Activated T-cell treated with anti-CD3 and anti-CD28 coated beads, Interleukin-2, amount 50 U/mL, for 1 hour (primary cell): ENCODE data around the gene SLC25A21.
"Not testable (repeated sequence)": the region's sequence is repeated elsewhere in the genome, so short reads cannot be mapped to it uniquely, and the experiment has no call there.

ENCODE experiments used
- DNase-seq: peaks from one replicate; pipeline ENCODE4 v3.0.0-alpha.2; 2020

Gene SLC25A21

DNA sequence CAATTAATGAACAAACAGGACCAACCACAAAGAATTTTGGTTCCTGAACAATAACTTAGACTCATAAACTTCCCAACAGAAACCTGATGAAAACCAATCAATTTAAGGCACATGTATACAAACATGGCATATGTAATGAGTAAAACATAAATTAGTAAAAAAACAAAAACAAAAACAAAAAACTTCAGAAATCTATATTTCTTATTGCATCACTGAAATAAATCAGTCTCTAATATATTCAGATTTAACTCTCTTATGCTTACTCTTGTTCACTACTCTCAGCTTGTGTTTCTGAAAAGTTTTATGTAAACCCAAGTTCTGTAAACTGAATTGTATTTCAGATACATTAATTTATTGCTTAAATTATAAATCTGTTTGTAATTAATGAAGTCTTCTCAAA, 233.7 kb downstream of the SLC25A21 start:
- DNase-seq: no peak

GRCh38 chr14:36935976-36936678, 236.3 kb downstream of the SLC25A21 start:
- no peak for DNase-seq

GRCh38 chr14:36934304-36934703, 238.1 kb downstream of the SLC25A21 start:
- no peak for DNase-seq

DNA sequence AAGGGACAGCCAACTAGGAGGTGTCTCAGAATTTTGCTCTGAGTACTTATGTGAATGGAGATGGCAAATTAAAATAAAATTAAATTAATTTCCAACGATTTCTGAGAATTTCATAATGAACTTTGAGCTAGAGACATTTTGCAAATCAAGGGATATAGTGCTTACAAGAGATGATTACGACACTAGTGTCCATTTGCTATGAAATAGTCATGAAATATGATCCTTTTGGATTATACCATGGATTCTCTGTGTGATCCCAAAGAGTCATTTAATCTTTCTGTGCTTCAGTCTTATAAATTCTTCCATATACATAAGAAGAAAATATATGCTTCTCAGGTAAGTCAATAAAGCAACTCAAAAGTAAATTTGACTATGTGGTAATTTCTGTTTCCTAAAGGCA, 240.6 kb downstream of the SLC25A21 start:
- DNase-seq: no peak

DNA sequence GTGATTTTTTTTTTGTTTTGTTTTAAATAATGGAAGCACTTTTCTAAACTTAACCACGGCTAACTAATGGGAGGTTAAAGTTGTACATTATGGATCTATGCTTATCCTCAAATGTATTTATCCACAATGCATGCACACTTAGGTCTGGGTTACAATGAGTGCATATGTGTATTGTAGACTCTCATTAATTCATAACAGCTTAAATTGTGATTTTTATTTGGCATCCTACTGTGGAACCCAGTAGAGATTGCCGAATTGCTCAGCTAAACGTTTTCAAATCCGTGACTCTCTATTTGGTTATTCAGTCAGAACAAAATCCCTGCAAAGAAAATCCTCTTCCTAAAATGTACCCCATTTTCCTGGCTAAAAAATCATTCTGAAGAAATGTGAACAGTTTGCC, 244.0 kb downstream of the SLC25A21 start:
- no peak for DNase-seq

GRCh38 chr14:36925094-36925493, 247.3 kb downstream of the SLC25A21 start:
- DNase-seq: no peak

GRCh38 chr14:36916668-36917067, 255.7 kb downstream of the SLC25A21 start:
- no peak for DNase-seq

DNA sequence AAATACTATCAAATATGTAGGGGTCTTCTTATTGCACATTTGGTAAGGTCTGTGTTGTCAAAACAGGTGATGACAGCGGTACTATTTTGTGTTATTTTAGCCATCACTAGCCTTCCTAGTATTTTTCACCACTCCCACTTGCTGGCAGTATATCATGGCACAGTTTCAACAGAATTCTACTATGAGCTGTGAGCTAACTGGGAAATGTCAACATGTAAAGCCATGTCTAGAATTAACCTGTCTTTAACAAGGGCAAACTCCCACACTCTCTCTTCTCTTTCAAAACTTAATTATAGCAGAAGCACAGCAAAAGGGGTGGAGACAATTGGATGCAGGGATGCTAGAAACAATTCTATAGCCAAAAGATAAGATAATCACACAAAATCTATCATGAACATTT, 257.3 kb downstream of the SLC25A21 start:
- DNase-seq: no peak

GRCh38 chr14:36910578-36910977, 261.8 kb downstream of the SLC25A21 start:
- no peak for DNase-seq

DNA sequence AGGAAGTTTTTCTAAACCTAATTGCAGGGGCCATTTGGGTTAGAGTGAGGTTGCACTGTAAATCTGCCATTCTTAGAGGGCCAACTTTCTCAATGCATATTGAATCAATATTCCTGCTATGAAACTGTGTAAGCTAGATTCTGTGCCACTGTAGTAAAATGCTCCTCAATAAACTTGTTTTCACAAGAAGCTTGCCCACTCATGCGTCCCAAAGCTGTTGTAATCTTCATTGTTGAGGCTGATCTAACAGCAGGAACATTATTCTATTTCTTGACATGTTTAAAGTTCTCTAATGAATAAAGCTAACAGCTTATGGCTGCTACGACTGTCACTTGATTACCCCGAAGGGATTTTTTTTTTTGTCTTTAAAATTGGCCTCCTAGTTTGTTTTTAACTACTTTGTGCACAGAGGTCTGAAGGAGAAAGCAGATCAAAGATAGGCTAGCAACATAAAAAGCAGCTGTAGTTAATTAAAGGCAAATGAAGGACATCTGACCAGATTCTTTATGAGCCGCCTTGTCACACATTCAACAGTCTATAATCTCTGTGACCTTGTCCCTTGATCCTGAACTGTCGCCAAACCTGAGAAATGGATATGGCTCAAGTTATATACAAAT, 267.0 kb downstream of the SLC25A21 start:
- DNase-seq: no peak

- no peak for DNase-seq
Observed at GRCh38 chr14:36901861-36902260, 270.5 kb downstream of the SLC25A21 start.

DNA sequence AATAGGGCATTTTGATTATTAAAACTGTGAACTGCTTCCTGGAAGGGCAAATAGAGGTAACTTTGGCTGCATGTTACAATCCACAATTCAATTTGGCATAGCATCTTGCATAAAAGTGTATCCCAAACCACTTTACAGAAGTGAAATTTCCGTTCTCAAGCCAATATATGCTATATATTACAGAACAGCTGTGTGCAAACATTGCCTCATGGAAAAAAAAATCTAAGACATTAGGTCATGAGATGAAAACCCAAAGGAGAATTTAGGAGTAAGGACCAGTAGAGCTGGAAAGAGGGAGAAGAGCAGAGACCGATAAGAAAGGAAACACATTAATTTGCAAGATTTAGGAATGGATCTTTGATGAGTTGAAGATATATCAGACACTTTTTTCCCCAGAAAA, 271.6 kb downstream of the SLC25A21 start:
- DNase-seq: no peak

DNA sequence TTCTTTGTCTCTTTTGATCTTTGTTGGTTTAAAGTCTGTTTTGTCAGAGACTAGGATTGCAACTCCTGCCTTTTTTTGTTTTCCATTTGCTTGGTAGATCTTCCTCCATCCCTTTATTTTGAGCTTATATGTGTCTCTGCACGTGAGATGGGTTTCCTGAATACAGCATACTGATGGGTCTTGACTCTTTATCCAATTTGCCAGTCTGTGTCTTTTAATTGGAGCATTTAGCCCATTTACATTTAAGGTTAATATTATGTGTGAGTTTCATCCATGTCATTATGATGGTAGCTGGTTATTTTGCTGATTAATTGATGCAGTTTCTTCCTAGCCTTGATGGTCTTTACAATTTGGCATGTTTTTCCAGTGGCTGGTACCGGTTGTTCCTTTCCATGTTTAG, 276.1 kb downstream of the SLC25A21 start:
- not testable (repeated sequence) for DNase-seq

- no peak for DNase-seq
Observed at GRCh38 chr14:36884049-36884448, 288.4 kb downstream of the SLC25A21 start.

- no peak for DNase-seq
Observed at GRCh38 chr14:36880276-36880675, 292.1 kb downstream of the SLC25A21 start.

- no peak for DNase-seq
Observed at GRCh38 chr14:36879558-36879957, 292.8 kb downstream of the SLC25A21 start.

DNA sequence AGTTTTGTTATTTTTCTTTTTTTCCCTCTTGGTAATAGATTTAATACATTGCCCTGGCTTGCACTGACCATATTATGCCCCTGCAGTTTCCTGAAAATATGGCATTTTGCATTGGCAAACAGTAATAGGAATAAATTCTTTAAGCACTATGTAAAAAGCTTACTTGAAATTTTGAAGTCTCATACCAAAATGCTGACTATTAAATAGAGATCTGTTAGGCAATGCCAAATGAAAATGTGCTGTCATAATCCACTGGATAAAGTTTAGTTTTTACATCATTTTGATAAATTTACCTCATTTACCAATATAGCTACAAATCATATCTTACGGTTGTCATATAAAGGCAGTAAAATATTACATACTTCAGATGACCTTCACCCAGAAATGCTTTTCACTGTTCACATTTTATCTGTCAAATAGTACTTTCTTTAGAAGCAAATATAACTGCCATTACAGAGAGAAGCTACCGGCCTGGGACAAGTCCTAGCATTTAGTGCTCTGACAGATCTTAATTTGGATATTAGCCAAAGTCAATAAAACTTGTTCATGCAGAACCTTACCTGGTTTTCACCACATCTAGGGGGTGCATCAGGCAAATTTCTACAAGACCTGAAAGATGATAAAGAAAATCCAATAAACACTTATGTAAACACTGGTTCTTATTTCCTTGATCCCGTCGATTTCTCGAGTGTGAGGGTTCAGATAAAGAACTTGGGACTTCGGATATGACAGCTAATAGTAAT, 297.8 kb downstream of the SLC25A21 start:
- DNase-seq: no peak

- no peak for DNase-seq
Observed at GRCh38 chr14:36870776-36871175, 301.6 kb downstream of the SLC25A21 start.

DNA sequence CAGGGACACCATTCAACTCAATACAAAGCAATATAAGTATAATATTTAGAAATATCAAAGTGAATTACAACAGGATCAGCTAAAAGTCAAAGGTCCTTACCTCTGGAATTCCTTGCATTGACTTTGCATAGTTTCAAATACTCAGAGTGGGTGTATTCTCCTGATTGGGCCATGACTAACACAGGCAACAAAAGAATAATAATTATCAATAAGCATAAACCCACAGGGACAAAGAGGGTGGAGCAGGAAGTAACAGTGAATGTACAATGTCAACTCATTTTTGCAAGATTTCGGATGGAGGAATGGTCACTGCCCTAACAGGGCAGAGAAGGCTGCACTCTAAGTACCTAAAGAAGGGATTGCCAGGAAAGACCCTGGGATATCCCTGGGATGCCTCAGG, 303.3 kb downstream of the SLC25A21 start:
- no peak for DNase-seq

DNA sequence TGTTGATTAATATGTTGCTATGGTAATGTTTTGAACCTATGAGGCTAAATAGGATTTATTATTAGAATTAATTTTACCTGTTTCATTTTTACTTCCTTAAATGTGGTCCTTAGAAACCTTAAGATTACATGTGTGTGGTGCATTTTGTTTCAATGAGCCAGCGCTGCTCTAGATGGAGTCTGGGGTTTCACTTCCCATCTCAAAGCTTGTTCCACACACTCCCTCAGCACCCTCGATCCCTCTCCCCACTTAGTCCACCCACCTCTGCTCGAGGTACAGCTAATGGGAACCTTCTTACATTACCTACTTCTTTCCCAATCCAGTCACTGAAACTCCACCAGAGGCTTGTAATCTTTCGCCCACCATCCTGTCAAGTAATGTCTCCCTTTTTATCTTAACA, 305.5 kb downstream of the SLC25A21 start:
- DNase-seq: no peak

GRCh38 chr14:36863271-36863670, 309.1 kb downstream of the SLC25A21 start:
- no peak for DNase-seq

DNA sequence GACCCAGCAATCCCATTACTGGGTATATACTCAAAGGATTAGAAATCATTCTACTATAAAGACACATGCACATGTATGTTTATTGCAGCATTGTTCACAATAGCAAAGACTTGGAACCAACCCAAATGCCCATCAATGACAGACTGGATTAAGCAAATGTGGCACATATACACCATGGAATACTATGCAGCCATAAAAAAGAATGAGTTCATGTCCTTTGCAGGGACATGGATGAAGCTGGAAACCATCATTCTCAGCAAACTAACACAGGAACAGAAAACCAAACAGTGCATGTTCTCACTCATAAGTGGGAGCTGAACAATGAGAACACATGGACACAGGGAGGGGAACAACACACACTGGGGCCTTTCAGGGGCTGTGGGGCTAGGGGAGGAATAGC, 310.2 kb downstream of the SLC25A21 start:
- not testable (repeated sequence) for DNase-seq

DNA sequence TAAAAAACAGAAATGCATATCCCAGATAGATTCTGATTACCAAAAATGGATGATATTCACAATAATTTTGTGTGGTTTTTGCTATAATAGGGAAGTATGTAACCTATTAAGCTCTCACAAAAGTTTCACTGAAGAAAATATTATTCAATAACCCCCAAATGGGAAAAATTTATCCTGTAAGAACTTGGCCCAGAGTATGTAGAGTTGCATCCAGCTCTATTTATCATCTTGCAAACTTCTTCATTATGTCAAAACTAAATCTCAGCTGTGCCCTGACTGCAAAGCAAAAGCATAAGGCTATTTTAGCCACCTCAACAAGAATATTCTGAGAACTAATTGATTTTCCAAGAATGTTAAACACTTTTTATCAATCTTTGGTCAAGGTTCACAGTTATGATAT, 311.6 kb downstream of the SLC25A21 start:
- no peak for DNase-seq

GRCh38 chr14:36859119-36859518, 313.3 kb downstream of the SLC25A21 start:
- DNase-seq: no peak
